GM21360 (cell line): ENCODE measurements around the gene KIF16B.
"Not testable (repeated sequence)": the region's sequence is repeated elsewhere in the genome, so short reads cannot be mapped to it uniquely, and the experiment has no call there.

Experiments
- ATAC-seq: cut with Tn5 transposase; IDR thresholded peaks from one replicate; pipeline ENCODE4 v1.9.1; 2021; ENCODE audit warnings: mild to moderate bottlenecking, moderate library complexity; ENCODE audit not compliant: unreplicated experiment

KIF16B gene

GRCh38 chr20:16270314-16270931 is 302.8 kb downstream of the KIF16B start:
- no peak for ATAC-seq

- ATAC-seq: no peak
Observed at GRCh38 chr20:16267526-16267925, 305.7 kb downstream of the KIF16B start.

- ATAC-seq: no peak
Observed at GRCh38 chr20:16265334-16265733, 307.9 kb downstream of the KIF16B start.

GRCh38 chr20:16263582-16263981 is 309.7 kb downstream of the KIF16B start:
- ATAC-seq: no peak

GRCh38 chr20:16262594-16262993 is 310.7 kb downstream of the KIF16B start:
- ATAC-seq: no peak

DNA sequence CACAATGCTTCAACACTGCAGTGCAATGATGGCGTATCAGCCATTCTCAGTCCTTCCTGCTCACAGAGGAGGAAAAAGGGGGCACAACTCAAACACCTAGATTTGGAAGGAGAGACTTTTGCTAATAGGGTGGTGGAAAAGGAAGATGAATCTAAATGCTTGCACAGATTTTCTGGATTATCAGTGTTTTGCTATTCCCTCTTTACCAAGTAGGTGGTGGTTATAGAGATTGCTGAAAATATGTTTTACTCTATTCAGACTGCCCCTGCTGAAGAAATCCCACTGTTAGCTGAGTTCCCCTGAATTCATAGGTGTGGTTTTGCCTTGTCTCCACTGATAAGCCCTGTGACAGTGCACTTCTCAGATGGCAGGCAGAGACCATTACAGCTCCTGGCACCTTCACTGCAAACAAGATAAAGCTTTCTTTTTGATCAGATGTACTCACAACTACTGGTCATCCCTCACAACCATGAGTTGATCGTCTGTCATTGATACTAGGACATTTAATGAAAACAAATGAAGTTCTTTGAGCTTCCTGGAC is 311.4 kb downstream of the KIF16B start:
- no peak for ATAC-seq

DNA sequence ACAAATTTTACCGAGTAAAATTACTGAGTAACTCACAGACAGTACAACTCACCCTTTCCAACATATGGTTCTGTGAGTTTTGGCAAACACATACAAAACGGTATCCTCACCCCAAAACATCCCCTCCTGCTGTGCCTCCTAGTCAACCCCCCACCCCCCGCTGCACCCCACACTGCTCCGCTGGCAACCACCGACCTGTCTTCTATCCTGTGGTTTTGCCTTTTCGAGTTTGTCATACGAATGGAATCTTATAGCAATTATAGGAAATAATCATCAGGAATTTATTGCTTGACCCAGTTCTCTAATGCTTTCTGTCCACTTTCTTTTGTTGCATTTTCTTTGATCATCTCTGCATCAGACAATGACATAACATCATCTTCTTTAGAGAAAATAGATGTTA is 312.3 kb downstream of the KIF16B start:
- no peak for ATAC-seq

DNA sequence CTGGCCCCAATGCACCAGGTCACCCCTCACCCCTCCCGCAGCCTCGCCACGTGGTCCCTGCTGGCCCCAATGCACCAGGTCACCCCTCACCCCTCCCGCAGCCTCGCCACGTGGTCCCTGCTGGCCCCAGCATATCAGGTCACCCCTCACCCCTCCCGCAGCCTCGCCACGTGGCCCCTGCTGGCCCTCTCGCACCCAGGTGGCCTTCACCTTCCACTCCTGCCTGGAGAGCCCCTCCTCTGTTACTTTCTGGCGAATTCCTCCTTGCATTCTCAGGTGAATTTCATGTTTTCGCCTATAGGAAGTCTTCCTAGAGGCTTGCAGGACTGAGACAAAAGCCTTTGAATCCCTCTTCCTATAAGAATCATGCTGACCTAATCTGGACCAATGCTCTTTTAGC is 313.1 kb downstream of the KIF16B start:
- ATAC-seq: not testable (repeated sequence)

- no peak for ATAC-seq
Observed at GRCh38 chr20:16258766-16259165, 314.5 kb downstream of the KIF16B start.

DNA sequence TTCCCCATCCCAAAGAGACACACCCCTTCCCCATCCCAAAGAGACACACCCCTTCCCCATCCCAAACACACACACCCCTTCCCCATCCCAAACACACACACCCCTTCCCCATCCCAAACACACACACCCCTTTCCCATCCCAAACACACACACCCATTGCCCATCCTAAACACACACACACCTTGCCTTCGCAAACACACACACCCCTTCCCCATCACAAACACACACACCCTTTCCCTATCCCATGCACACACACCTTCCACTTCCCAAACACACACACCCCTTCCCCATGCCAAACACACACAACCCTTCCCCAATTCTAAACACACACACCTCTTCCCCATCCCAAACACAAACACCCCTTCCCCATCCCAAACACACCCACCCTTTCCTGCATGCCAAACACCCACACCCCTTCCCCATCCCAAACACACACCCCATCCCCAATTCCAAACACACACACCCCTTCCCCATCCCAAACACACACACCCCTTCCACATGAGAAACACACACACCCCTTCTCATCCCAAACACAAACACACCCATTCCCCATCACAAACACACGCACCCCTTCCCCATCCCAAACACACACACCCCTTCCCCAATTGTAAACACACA is 315.3 kb downstream of the KIF16B start:
- no peak for ATAC-seq

DNA sequence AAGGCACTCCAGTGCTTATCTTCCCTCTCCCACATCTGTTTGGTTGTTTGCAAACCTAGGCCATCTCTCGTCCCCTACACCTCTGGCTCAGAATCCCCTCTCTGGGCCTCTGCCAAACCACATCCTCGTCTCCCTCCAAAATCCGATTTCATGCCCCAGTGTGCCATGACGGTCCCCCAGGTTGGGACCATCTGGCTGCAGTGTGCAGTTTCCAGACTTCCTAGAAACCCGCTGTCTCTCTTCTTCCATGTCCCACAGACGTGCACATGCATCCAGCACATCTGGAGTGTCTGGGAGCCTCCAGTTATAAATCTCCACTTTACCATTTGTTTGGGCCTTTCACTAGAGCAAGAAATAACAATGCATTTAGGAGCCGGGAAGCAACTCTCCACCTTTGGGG is 316.2 kb downstream of the KIF16B start:
- ATAC-seq: no peak

GRCh38 chr20:16246870-16247269 is 326.4 kb downstream of the KIF16B start:
- no peak for ATAC-seq

DNA sequence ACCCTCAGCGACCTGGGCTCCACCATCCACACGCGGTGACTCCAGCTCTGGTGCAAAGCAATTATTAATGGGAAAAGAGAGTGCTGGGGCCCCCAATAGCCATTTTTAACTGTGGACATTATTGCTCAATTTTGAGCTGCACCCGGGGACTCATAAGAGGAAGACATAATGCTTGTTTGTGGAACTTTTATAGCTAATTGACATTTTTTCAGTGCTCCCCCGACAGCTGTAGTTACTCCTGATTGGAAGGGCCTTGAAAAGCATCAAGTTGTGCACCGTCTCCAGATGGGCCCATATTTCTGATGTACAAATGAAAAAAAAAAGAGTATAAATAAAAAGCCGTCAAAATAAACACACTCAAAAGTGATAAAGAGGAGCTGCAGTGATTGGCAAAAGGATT is 327.0 kb downstream of the KIF16B start:
- no peak for ATAC-seq

DNA sequence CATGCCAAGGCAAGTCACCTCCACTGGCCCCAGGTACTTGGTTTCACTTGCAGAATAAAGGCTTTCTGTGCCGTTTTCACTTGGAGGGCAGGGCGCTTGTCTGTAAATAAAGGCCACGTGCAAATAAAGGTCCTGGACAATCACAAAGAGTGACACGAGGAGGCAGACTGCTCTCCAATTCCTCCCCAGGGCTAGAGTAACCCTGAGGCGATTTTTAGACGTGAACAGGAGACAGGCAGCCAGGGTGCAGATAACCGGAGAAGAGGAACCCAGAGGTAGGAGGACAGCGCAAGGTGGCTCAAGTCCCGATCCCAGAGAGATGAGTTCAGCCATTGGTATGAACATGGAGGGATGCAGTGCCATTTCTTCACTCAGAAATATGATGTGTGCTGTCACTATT is 327.4 kb downstream of the KIF16B start:
- no peak for ATAC-seq

DNA sequence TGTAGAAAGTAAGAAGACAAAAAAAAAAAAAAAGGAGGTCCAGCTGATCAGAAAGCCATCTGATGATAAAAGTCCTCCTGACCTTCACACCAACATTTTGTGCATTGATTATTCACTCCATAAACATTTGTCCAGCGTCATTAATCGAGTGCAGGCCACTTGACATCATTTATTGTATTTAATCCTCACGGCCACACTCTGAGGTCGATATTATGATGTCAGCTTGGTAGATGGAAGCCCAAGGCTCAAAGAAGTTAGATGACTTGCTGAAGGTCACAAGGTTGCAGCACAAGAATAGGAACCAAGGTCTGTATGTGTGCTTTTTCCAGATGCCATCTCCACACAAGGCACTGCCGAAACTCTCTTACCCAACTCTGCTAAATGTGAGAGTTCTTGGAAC is 328.4 kb downstream of the KIF16B start:
- ATAC-seq: no peak

DNA sequence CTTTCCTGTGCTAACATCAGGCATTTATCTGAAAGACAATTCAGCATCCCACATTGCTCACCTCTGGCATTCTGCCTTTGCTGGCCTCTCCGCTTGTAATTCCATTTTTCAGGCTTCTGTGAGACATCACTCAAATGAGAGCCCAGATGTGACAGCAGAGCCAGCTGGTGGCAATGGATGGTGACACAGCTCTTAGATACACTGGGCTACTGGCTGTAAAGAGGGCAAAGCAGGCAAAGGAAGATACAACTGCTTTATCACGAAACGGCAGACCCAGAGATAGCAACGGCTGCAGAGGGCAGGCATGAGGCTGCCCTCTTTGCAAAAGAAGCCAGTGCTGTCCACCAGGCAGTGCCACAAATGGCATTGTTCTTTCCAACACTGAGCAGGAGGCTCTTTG is 329.8 kb downstream of the KIF16B start:
- ATAC-seq: no peak

GRCh38 chr20:16241911-16242310 is 331.3 kb downstream of the KIF16B start:
- ATAC-seq: no peak

DNA sequence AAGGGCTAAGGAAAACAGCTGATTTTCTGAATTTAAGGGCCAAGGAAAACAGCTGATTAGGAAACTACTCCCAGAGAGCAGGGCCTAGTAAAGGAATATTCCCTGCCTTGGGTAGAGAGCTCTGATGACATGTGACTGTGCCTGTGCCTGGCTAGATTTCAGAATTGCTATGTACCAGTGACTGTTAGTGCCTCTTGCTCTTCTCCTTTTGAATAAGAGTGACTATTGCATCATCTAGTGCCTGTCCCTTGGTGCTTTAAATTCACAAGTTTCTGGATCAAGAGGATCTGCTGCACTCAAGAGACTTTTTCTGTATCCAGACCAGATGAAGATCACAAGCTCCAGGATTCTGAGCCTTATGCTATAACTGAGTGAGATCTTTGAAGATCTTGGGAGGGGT is 332.9 kb downstream of the KIF16B start:
- no peak for ATAC-seq

DNA sequence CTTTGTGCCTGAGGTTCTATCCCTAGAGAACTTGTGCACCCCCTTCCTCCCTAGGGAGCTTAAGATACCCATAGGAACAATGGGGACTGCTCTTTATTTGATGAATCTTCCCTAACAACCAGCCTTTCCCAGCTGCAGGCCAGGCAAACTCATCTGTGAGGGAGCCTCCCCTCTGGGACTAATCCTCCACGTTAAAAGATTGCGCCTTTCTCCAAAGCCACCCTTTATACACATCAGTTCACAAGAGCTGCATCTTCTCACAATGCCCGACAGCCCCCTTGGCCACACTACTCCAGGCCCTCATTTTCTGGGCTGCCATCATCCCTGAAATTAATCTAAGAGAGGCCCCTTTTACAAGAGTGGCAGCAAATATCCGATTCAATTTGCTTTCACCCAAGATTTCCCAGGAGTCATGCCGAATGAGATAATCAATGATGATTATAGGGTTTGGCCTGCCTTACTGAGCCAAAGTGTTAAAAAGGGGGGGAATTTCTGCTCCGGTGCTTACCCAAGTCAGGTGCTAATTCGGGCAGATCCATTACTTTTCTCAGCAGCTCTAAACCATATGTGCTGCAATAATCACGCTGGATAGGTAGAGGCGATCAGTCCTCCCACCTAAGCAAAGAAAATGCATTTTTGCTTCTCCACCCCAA is 336.5 kb downstream of the KIF16B start:
- ATAC-seq: no peak

- ATAC-seq: no peak
Observed at GRCh38 chr20:16230402-16230801, 342.8 kb downstream of the KIF16B start.

GRCh38 chr20:16229813-16230212 is 343.4 kb downstream of the KIF16B start:
- no peak for ATAC-seq

DNA sequence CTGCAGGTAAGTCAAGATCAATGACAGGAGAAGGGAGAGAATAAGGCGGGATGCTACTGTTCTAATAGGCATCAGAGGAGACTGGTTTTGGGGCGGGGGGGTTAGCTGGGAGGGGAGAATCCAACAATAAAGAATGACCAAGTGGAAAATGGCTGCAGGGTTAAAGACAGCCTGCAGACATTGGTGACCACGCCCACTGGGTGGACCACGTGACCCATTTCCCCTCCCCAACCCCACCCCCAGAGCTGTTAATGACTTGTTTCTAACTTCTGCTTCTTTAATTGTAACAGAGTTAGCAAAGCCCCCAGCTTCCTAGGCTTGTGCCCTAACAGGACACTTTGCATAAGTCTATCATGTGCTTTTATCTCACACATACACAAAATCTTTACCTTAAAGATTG is 344.5 kb downstream of the KIF16B start:
- ATAC-seq: no peak
